ENCODE results near the gene KRTAP6-2. TPM values are rescaled to one million over a fixed set of nuclear protein-coding genes. Genes with fewer than 3 reads are reported as not detected.

The KRTAP6-2 gene
- total and polyA plus RNA-seq, 10 of the 15 experiments (the other 5 are each of a cell fraction or from before 2014, with no cell fraction given), result not detected

DNA sequence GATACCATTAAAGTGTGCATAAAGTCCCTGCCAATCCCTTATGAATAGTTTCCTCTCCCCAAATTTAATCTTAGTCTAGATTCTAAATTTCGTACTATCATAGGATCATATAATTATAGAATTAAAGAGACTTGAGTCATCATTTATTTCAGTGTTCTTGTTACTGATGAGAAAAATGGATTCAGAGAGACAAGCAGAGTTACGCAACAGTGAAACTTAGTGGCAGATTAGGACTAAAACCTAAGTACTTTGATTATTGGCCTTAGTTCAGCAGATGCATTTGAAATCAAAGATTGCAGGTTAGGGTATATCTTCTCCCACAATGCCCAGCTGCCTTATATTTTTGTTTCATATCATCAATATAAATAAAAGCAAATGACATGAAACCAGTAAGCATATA is 36.7 kb downstream of the KRTAP6-2 start:
- ATAC-seq, result no peak
- BruUV-seq (replicated peaks), result no TSS peak
- WGBS (ENCODE audit: insufficient coverage, insufficient replicate concordance, low lambda C conversion rate, missing lambda C conversion rate), result 18% methylated on average over 2 of the region's 2 CpGs
- ChIA-PET RAD21 (ENCODE audit: unreplicated experiment) (no interaction called here), CTCF (no interaction called here), SMC1A (ENCODE audit: uncharacterized antibody, unreplicated experiment) (no interaction called here), POLR2A (no interaction called here)
- Histone ChIP-seq H3K4me3 (no peak overlapping the region), H3K9me3 (replicated peaks; ENCODE audit: control insufficient read depth, insufficient read depth, low read length) (no peaks in the 10 kb centered on the region; the same call in 2 of the 3 replicates), H3K27ac (ENCODE audit: control insufficient read depth, insufficient read depth) (no peak overlapping the region), H3K4me1 (ENCODE audit: control insufficient read depth, insufficient read depth, low read length) (no peaks in the 10 kb centered on the region), H3K9ac (ENCODE audit: control insufficient read depth, insufficient read depth, low read length) (no peak overlapping the region), H3K36me3 (ENCODE audit: control insufficient read depth in 2 of 2, insufficient read depth in 2 of 2, low read length in 1 of 2) (no peaks in the 10 kb centered on the region), H3K4me2 (ENCODE audit: control insufficient read depth, insufficient read depth) (no peak overlapping the region), H4K20me1 (ENCODE audit: control insufficient read depth, insufficient read depth) (no peaks in the 10 kb centered on the region), H3K27me3 (replicated peaks in 1 of 2; ENCODE audit: control insufficient read depth in 2 of 2, insufficient read depth in 2 of 2, low read length in 1 of 2) (no peaks in the 10 kb centered on the region), H2AFZ (ENCODE audit: control insufficient read depth, low read depth, low read length) (no peak overlapping the region), H3K79me2 (ENCODE audit: control insufficient read depth, insufficient read depth, low read length) (no peaks in the 10 kb centered on the region)
- DNase-seq (ENCODE audit: low read depth, low spot score), result no peak
- no peak for FAIRE-seq
- TF ChIP-seq STAT1 (conservative IDR thresholded peaks at IDR 0.05) (no peak), SMC3 (IDR thresholded peaks at IDR 0.05; ENCODE audit: borderline replicate concordance, low read length) (no peak), NFIC (IDR thresholded peaks at IDR 0.05; ENCODE audit: low read depth, low read length) (no peak), ZNF384 (IDR thresholded peaks at IDR 0.05; ENCODE audit: borderline replicate concordance, low read depth, low read length) (no peak), DPF2 (IDR thresholded peaks at IDR 0.05) (no peak), TARDBP (IDR thresholded peaks at IDR 0.05; ENCODE audit: borderline replicate concordance) (no peak), GATAD2B (conservative IDR thresholded peaks at IDR 0.05; ENCODE audit: low read depth) (no peak), ZNF592 (IDR thresholded peaks at IDR 0.05) (no peak), CHD2 (IDR thresholded peaks at IDR 0.05; ENCODE audit: borderline replicate concordance, low read depth, low read length) (no peak), ZNF24 (IDR thresholded peaks at IDR 0.05) (no peak), MTA2 (IDR thresholded peaks at IDR 0.05; ENCODE audit: low read depth) (no peak), CBX5 (IDR thresholded peaks at IDR 0.05; ENCODE audit: low read depth) (no peak), PAX5 (IDR thresholded peaks at IDR 0.05; ENCODE audit: borderline replicate concordance, low read depth, low read length) (no peak), EP300 (IDR thresholded peaks at IDR 0.05; ENCODE audit: borderline replicate concordance in 1 of 2, control insufficient read depth in 1 of 2, low read depth in 2 of 2, low read length in 2 of 2) (no peak), SIN3A (IDR thresholded peaks at IDR 0.05; ENCODE audit: low read depth, low read length) (no peak)
- in situ Hi-C loops (cut with MboI), result no loop called here
- intact Hi-C loops (cut with micrococcal nuclease; ENCODE audit: unreplicated experiment), result no loop called here

Measured in GM12878 (cell line).